Progenitor cell of endocrine pancreas (in vitro differentiated cells): ENCODE measurements around the gene KRT2. TPM values are rescaled to one million over a fixed set of nuclear protein-coding genes. Genes with fewer than 3 reads are reported as not detected.

Experiments used
- DNase-seq: peaks from one replicate; pipeline ENCODE4 v3.0.0; 2021; ENCODE audit warnings: low spot score; ENCODE audit not compliant: unreplicated experiment
- H3K27ac Mint-ChIP-seq: 2 replicates; pipeline ENCODE4 v1.8.0; 2021; ENCODE audit warnings: mild to moderate bottlenecking, moderate library complexity, mixed read lengths
- H3K27me3 Mint-ChIP-seq: 2 replicates; pipeline ENCODE4 v1.8.0; 2021; ENCODE audit warnings: mixed read lengths
- H3K36me3 Mint-ChIP-seq: 2 replicates; pipeline ENCODE4 v1.8.0; 2022; ENCODE audit warnings: mixed read lengths; ENCODE audit not compliant: insufficient read depth
- H3K4me1 Mint-ChIP-seq: 2 replicates; pipeline ENCODE4 v1.8.0; 2021; ENCODE audit warnings: low read depth, mixed read lengths
- H3K4me3 Mint-ChIP-seq: 2 replicates; pipeline ENCODE4 v1.8.0; 2021; ENCODE audit warnings: low read depth, mild to moderate bottlenecking, moderate library complexity, mixed read lengths
- H3K9me3 Mint-ChIP-seq: 2 replicates; pipeline ENCODE4 v1.8.0; 2021; ENCODE audit warnings: low read depth, mixed read lengths
- CTCF ChIP-seq: fragments of 200-600 bp; sonication (generic); IDR thresholded peaks from one replicate; pipeline ENCODE4 v1.5.0; 2021; ENCODE audit warnings: antibody characterized with exemption, mild to moderate bottlenecking; ENCODE audit not compliant: unreplicated experiment
- total RNA-seq: library from RNA; stranded (reverse); gene quantifications from 2 replicates; pipeline ENCODE4 v1.2.1, GENCODE V29; 2021

The KRT2 gene
- total RNA-seq, 1 donor from 2014 or later = not detected

GRCh38 chr12:52676163-52676562, 24.2 kb upstream of the KRT2 start:
- no peak for TF ChIP-seq CTCF
- H3K9me3 Mint-ChIP-seq = no peaks in the 10 kb centered on the region
- no peak overlapping the region for H3K4me3 Mint-ChIP-seq
- H3K4me1 Mint-ChIP-seq = no peaks in the 10 kb centered on the region
- no peaks in the 10 kb centered on the region for H3K36me3 Mint-ChIP-seq
- DNase-seq = no peak
- H3K27me3 Mint-ChIP-seq = peaks cover 49% of the 10 kb centered on the region
- no peak overlapping the region for H3K27ac Mint-ChIP-seq

- Mint-ChIP-seq H3K27ac (no peak overlapping the region), H3K27me3 (peaks cover 41% of the 10 kb centered on the region), H3K4me1 (no peaks in the 10 kb centered on the region), H3K36me3 (no peaks in the 10 kb centered on the region), H3K9me3 (no peaks in the 10 kb centered on the region), H3K4me3 (no peak overlapping the region)
- no peak for TF ChIP-seq CTCF
- no peak for DNase-seq
These were observed 23.3 kb upstream of the KRT2 start for GRCh38 chr12:52675301-52675701.

DNA sequence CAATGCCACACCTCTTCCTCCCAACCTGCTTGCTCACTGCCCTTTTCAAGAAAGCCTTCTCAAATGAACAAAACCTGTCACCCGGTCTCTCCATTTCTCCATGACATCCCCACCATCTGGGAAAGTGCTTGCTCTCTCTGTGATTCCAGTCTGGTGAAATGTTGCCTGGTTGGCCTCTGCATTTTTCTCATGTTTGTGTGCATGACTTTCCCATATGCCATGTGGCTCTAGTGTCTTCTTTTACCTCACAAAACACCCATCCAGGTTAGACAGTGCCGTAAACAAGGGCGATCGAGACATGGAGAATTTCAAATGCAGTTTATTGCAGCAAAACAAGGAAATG, 22.4 kb upstream of the KRT2 start:
- peaks cover 40% of the 10 kb centered on the region for H3K27me3 Mint-ChIP-seq
- H3K9me3 Mint-ChIP-seq = no peaks in the 10 kb centered on the region
- no peak for DNase-seq
- no peak overlapping the region for H3K4me3 Mint-ChIP-seq
- no peak for TF ChIP-seq CTCF
- no peaks in the 10 kb centered on the region for H3K36me3 Mint-ChIP-seq
- H3K27ac Mint-ChIP-seq = no peak overlapping the region
- H3K4me1 Mint-ChIP-seq = no peaks in the 10 kb centered on the region

DNA sequence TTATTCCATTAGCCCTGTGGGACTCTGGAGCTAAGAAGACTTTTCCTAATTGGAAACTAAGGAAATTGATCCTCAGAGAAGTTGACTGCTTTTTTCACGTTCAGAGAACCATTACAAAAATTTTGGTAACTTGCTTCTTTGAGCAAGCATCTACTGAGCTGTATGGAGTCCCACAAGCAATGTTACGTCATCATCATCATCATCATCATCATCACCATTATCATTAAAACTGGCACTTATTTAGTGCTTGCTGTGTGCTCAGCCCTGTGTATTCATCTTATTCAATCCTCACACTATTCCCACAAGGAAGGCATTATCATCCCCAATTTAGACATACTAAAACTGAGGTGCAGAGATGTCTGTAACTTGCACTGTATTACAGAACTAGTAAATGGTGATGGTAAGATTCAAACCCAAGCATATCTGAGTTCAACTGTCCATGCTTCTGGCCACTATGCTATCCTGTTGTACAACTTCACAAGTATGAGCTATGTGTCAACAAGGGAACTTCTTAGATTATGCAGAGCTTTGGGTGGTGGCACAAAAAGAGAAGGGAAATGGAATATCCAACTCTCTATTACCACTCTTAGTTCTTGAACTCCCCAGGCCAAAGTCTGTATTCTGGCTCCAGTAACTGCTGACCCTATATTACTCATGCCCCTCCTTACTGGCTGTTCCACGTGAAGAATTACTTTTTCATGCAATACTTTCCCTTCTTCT, 21.9 kb upstream of the KRT2 start:
- no peak for TF ChIP-seq CTCF
- no peaks in the 10 kb centered on the region for H3K4me1 Mint-ChIP-seq
- no peaks in the 10 kb centered on the region for H3K36me3 Mint-ChIP-seq
- H3K27ac Mint-ChIP-seq = no peak overlapping the region
- H3K9me3 Mint-ChIP-seq = no peaks in the 10 kb centered on the region
- no peak for DNase-seq
- no peak overlapping the region for H3K4me3 Mint-ChIP-seq
- peaks cover 37% of the 10 kb centered on the region for H3K27me3 Mint-ChIP-seq

DNA sequence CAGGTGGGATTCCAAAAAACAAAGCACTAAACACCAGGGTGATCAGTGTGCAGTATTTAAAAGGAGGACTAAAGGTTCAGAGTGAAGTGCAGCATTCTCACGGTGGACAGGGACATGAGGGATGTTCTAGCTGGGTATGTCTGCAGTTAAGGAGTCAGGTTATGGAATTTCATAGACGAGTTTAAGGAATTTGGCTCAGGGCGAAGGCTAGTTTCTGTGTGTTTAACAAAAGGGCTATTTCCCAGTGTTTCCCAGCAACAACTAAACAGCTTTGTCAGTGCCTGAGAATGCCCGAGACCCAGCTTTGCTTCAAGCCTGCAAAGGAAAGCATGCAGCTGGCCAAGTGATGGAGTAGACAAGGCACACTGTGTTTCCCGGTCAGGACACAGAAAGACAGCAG, 21.2 kb upstream of the KRT2 start:
- peaks cover 36% of the 10 kb centered on the region for H3K27me3 Mint-ChIP-seq
- no peaks in the 10 kb centered on the region for H3K4me1 Mint-ChIP-seq
- no peaks in the 10 kb centered on the region for H3K9me3 Mint-ChIP-seq
- no peak overlapping the region for H3K27ac Mint-ChIP-seq
- H3K36me3 Mint-ChIP-seq = no peaks in the 10 kb centered on the region
- no peak overlapping the region for H3K4me3 Mint-ChIP-seq
- no peak for DNase-seq
- no peak for TF ChIP-seq CTCF
